OCI-M1 (cell line): Measurements from ENCODE around the gene ATPAF1.

Source experiments
- DNase-seq: peaks from one replicate; lab custom pipeline; 2025; lab: John Stamatoyannopoulos, UW

Gene ATPAF1

GRCh38 chr1:46650491-46650890 is 17.7 kb downstream of the ATPAF1 start:
- DNase-seq: no peak

- DNase-seq: no peak
Observed at GRCh38 chr1:46649764-46650163, 18.4 kb downstream of the ATPAF1 start.

DNA sequence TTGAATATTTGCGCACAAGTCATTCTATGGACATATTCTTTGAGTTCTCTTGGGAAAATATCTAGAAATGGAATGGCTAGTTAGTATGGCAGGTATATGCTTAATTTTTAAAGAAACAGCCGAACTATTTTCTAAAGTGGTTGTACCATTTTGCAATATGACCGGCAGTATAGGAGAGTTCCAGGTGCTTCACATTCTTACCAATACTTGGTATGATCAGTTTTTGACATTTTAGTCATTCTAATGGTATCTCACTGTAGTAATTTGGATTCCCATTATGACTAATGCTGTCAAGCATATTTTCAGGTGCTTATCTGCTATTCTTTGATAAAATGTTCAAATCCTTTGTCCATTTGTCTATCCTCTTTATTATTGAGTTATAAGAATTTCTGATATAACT is 20.6 kb downstream of the ATPAF1 start:
- DNase-seq: no peak

GRCh38 chr1:46646844-46647243 is 21.3 kb downstream of the ATPAF1 start:
- DNase-seq: no peak

DNA sequence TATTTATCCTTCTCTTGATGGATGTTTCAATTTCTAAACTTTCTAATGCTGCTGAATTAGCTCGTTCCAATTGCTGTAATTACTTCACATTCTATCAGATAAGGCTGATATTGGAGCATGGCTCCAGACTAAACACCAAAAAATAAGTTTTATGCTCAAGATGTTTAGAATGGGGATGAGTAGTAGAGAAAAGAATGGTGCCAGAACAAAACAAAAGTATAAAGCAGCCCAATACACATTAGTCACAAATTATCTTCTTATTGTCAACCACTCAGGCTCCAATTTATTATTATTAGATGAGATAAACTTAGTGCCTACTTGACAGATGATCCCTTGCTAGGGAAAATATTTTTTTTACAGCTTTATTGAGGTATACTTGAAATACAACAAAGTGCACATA is 21.8 kb downstream of the ATPAF1 start:
- DNase-seq: no peak

GRCh38 chr1:46645815-46646214 is 22.3 kb downstream of the ATPAF1 start:
- no peak for DNase-seq

DNA sequence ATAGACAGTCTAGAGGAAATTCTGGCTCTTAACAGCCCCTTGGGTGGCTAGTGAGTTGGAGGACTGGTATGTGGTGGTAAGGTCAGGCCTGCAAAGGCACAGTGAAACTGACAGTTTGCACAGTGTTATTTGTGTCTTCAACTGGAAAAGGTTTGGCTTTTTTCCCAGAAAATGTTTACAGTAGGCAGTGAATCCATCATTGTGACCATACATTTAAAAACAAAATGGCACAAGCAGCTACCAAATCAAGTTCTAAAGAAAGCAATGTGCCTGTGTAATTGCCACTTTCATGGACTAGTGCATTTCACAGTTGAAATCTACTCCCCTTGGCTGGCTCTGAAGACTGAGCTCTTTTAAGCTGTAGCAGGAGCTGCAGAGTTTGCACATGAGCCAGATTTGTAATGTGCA is 24.8 kb downstream of the ATPAF1 start:
- no peak for DNase-seq

DNA sequence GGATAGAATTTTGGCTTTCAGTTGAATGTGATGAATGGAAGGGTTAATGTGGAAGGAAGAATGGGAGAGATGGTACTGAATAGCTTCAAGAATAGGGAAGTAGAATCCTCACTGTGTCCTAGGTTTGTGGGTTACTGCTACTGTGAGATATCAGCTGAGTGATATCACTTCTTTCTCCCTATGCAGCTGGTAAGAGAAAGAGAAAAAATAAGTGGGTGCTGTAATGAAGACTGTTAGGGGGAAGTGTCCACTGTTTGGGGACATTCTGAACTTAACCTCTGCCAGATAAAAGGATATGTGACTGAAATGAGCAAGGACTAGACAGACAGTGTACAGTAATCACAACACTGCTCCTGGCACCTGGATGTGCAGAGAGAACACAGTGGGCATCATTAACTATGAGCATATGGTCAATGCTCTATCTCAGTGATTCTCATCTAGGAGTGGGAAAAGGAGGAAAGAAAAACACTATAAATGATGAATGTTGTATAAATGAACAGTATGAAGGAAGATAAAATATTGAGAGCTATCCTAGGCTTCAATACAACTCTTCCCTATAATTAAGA is 26.0 kb downstream of the ATPAF1 start:
- DNase-seq: peak; percentile 72

GRCh38 chr1:46639547-46639946 is 28.6 kb downstream of the ATPAF1 start:
- DNase-seq: no peak

DNA sequence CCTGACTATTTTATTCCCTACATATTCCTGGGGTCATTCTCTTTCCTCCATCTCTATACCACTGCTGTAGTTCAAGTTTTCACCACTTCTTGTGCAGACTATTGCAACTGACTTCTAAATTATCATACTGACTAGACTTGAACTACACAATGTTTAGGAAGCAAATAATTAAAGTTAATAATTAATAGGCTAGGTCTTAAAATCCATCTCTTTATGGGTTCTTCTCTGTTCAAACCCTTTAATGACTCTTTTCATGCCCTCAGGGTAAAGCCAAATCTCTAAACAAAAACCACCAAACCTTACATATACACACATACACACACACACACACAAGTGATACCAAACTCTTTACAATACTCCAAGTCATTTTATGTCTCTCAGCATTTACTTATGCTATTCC is 29.2 kb downstream of the ATPAF1 start:
- no peak for DNase-seq

- no peak for DNase-seq
Observed at GRCh38 chr1:46637444-46638083, 30.6 kb downstream of the ATPAF1 start.

GRCh38 chr1:46635205-46635604 is 33.0 kb downstream of the ATPAF1 start:
- no peak for DNase-seq

DNA sequence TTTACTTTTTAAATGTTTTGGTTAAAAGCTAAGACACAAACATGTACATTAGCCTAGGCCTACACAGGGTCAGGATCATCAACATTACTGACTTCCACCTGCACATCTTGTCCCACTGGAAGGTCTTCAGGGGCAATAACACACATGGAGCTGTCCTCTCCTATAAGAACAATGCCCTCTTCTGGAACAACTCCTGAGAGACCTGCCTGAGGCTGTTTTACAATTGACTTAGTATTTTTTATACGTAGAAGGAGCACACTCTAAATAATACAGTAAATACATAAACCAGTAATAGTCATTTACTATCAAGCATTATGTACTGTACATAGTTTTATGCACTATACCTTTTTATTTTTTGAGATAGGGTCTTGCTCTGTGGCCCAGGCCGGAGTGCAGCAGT is 37.4 kb downstream of the ATPAF1 start:
- DNase-seq: no peak

DNA sequence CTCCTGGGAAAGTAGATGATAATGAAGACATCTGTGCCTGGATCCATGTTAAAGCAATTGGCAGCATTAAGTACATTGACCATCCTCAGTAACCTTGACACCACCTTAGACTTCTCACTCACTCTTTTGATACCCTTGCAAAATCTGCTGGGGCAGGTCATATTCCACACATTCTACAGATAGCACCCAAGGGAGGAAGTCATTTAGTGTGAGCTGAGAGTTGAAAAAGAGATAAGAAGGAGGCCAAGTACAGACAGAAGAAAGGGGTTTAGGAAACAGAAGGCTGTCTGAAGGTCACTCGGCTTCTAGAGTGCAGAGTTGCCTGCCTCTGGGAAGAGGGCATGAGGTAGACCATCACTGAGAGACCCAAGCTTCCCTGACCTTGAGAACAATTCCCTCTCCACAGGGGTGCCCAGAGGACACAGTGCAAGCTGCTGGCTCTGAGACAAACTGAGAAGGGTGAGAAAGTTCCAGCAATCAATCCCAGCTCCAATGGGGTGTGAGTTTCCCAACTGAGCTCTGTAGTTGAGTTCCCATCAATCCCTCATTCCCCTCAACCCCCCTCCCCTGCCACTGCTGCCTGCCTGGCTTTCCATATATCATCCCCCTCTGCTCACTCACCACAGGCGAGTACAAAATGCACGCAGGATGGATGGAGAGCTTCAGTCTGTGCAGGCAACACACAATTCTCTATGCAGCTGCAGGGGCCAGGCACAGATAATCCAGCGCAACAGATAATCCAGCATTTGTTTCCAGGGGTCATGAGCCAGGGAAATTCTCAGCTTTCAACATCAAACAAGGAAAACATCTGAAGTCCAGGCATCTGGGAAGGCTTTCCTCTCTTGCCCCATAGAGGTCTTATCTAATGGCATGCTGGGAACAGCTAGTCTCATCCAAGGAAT is 44.2 kb downstream of the ATPAF1 start:
- peak; percentile 58 for DNase-seq

DNA sequence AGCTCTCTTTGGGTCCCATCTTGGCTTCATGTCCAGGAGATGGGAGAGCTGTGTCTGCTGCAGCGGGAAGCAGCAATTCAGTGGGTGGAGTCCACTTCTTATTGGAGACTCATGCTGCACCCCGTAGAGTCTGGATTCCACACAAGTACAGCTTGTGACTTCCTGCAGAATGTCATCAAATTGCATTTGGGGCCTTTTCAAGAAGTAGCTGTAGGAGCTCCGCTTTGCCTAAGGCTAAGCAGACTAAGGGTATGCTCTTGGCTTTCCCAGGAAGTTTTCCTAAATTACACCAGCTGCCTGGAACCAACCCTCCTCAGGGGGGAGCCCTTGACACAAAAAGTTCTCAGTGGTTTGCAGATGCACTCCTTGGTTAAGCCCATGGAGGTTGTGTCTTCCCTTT is 45.8 kb downstream of the ATPAF1 start:
- peak; percentile 74 for DNase-seq

DNA sequence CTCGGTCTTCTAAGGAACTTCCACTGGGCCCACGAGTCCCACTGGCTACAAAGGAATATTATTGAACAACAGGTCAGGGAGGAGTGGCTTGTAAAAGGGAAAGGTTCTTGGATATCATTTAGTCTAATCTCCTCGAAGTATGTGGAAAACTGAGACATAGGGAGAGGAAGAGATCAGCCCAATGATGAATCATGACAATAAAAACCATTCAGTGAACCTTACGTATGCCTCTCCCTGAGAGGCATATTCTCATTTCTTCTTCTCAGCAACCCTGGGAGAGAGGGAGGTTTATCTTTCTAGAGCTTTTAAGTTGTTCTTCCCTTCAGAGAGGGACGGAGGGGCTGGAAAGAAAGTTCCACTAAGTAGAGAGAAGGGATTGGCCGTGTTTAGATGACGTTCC is 46.2 kb downstream of the ATPAF1 start:
- DNase-seq: no peak

- no peak for DNase-seq
Observed at GRCh38 chr1:46619656-46620258, 48.4 kb downstream of the ATPAF1 start.

- no peak for DNase-seq
Observed at GRCh38 chr1:46618754-46619415, 49.3 kb downstream of the ATPAF1 start.

- DNase-seq: no peak
Observed at GRCh38 chr1:46617833-46618232, 50.3 kb downstream of the ATPAF1 start.

DNA sequence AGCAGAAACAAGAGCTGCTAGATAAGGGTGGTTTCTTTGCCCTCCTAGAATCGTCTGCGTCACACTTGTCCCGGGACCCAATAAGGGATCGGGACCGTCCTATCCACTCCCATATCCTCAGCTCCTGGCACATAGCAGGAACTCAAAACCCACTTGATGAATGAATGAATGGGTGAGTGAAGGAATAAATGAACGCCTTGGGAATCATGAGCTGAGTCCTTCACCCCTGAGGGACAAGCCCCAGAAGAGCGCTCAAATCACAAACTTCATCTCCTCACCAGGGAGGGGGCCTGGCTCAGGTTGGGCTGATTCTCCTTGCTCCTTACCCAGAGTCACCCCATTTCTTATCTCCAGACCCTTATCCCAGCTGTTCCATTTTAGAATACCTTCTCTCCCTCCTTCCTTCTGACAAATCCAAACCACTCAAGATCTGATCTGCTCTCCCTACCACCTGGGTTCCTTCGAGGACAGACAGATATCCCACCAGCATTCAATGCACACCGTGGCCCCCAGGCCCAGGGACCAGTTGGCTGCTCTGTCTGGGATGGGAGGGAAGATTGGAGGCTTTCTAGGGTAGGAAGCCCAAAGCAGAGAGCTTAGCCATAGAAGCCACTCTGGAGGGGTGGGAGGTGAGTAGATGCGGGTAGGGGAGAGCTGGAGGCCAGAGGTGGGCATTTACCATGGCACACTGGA is 50.9 kb downstream of the ATPAF1 start:
- DNase-seq: no peak

DNA sequence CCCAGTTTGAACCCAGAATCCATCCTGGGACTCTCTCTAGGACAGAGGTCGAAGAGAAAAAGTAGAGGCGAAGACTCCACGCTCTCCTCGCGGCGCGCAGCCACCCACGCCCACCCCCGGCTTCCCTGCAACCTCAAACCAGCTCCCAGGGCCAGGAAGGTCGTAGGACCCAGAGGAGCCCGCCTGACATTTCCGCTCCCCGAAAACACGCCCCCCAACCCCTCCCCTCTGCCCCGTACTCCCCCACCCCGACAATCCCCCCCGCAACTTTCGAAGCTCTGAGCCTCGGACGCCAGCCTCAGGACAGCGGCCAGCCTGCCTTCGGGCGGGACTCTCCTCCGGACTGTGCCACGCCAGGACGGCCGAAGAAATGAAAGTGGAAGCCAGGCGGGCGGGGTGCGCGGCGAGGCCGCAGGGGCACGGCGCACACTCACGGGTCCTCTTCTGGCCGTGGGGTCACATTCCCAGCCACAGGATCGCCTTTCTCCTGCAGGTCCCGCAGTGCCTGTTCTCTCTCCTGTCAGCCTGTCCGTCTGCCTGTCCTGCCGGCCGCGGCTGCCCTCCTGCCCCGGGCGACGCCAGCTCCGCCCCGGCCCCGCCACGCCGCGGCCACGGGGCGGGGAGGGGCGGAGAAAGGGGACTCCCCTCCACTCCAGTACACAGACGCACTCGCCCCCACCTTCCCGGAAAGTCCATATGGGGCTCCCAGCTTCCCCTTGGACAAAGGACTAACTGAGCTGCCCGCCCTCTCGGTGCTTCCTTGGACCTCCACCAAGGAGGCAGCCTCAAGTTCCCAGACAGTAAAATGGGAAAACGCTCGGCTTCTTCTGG is 51.7 kb downstream of the ATPAF1 start, which contains the start of gene MOB3C:
MOB3C (minus strand) TSS at position 535 of the 831 bp plus-strand sequence. CDS start 3,490 bp downstream, outside the sequence.
- DNase-seq: peak; percentile 78
